GM12878 (cell line): ENCODE data around the gene G2E3. TPM values are rescaled to one million over a fixed set of nuclear protein-coding genes. Genes with fewer than 3 reads are reported as not detected.

ENCODE experiments used
- CBFB ChIP-seq: IDR thresholded peaks from 2 replicates; pipeline ENCODE4 v1.6.1; 2016; ENCODE audit warnings: antibody characterized with exemption, low read depth
- CEBPB ChIP-seq, 2 experiments: fragments of 150-350 bp in 1 of 2; IDR thresholded peaks; 2 replicates each; pipeline ENCODE4 v1.6.1; 2012 to 2014; ENCODE audit warnings: low read depth in 2 of 2, low read length in 2 of 2, borderline replicate concordance in 1 of 2, inconsistent platforms in 1 of 2
- DPF2 ChIP-seq: fragments of 450-650 bp; IDR thresholded peaks from 2 replicates; pipeline ENCODE4 v1.6.1; 2017; ENCODE audit warnings: mild to moderate bottlenecking
- HDAC6 ChIP-seq: fragments of 200-600 bp; sonication (generic); IDR thresholded peaks from one replicate; pipeline ENCODE4 v1.8.0; 2017; ENCODE audit warnings: antibody characterized with exemption; ENCODE audit not compliant: unreplicated experiment
- SMC3 ChIP-seq: IDR thresholded peaks from 2 replicates; pipeline ENCODE4 v1.6.1; 2011; ENCODE audit warnings: low read length, improper control_type of control experiment, borderline replicate concordance
- polyA plus RNA-seq, 11 experiments: library from polyadenylated mRNA; depleted of rRNA in 4 of 11; unstranded in 6 of 11; stranded (reverse) in 5 of 11; fragments of >200 nt; fragmentation: Nextera tagmentation in 4 of 11; fragmentation: Illumina TruSeq in 1 of 11; extraction: Ambion mirVana in 4 of 11; extraction: Trizol in 1 of 11; gene quantifications; 1 replicate in 1 of 11; 2 replicates in 10 of 11; pipeline versions ENCODE4 v1.2.1 to v1.2.3, GENCODE V29; 2011 to 2016; ENCODE audit warnings: inconsistent platforms in 2 of 11, missing spikeins in 2 of 11, low read depth in 1 of 11
- total RNA-seq, 4 experiments: library from RNA; depleted of rRNA in 3 of 4; stranded (reverse); fragments of >200 nt in 3 of 4; fragmentation: Illumina TruSeq in 1 of 4; extraction: Trizol in 1 of 4; gene quantifications; 2 replicates each; pipeline versions ENCODE4 v1.2.1 to v1.2.3, GENCODE V29; 2013 to 2021
- TF ChIP-seq, protein P1 (sequence below): IDR thresholded peaks from 2 replicates; pipeline ENCODE4 v1.6.1; 2012; ENCODE audit warnings: improper control_type of control experiment, low read depth, low read length; ENCODE audit not compliant: insufficient replicate concordance
- TF ChIP-seq, protein P2 (sequence below): fragments of 450-650 bp; IDR thresholded peaks from 2 replicates; pipeline ENCODE4 v1.6.1; 2016; ENCODE audit warnings: mild to moderate bottlenecking, moderate library complexity, borderline replicate concordance
- TF ChIP-seq, protein P3 (sequence below): IDR thresholded peaks from 2 replicates; pipeline ENCODE4 v1.6.1; 2012; ENCODE audit warnings: low read depth, low read length, improper control_type of control experiment
- TF ChIP-seq, protein P4 (sequence below): IDR thresholded peaks from 2 replicates; pipeline ENCODE4 v1.6.1; 2011; ENCODE audit warnings: borderline replicate concordance, low read depth, mild to moderate bottlenecking, moderate library complexity, mixed read lengths, low read length; ENCODE audit not compliant: insufficient read depth; ENCODE audit errors: extremely low read length

The G2E3 gene
- total and polyA plus RNA-seq, 10 of the 15 experiments (the other 5 are each of a cell fraction or from before 2014, with no cell fraction given): 10.0 to 38.0 (median 21.1) TPM

DNA sequence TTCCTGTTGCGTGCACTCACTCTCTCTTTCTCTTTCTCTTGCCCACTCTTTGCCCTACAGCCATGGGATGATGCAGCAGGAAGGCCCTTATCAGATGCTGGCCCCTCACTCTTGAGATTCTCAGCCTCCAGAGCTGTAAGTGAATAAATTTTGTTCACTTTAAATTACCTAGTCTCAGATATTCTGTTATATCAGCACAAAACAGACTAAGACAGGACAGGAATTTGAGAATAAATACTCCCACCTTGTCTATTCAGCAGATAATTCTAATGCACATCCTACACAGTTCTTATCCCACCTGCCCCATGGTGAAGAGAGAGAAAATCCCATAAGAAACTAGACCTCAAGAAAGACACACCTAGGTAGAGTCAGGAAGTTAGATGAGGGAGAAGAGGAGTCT is 25.8 kb upstream of the G2E3 start (continued):
- TF ChIP-seq, protein P1, sequence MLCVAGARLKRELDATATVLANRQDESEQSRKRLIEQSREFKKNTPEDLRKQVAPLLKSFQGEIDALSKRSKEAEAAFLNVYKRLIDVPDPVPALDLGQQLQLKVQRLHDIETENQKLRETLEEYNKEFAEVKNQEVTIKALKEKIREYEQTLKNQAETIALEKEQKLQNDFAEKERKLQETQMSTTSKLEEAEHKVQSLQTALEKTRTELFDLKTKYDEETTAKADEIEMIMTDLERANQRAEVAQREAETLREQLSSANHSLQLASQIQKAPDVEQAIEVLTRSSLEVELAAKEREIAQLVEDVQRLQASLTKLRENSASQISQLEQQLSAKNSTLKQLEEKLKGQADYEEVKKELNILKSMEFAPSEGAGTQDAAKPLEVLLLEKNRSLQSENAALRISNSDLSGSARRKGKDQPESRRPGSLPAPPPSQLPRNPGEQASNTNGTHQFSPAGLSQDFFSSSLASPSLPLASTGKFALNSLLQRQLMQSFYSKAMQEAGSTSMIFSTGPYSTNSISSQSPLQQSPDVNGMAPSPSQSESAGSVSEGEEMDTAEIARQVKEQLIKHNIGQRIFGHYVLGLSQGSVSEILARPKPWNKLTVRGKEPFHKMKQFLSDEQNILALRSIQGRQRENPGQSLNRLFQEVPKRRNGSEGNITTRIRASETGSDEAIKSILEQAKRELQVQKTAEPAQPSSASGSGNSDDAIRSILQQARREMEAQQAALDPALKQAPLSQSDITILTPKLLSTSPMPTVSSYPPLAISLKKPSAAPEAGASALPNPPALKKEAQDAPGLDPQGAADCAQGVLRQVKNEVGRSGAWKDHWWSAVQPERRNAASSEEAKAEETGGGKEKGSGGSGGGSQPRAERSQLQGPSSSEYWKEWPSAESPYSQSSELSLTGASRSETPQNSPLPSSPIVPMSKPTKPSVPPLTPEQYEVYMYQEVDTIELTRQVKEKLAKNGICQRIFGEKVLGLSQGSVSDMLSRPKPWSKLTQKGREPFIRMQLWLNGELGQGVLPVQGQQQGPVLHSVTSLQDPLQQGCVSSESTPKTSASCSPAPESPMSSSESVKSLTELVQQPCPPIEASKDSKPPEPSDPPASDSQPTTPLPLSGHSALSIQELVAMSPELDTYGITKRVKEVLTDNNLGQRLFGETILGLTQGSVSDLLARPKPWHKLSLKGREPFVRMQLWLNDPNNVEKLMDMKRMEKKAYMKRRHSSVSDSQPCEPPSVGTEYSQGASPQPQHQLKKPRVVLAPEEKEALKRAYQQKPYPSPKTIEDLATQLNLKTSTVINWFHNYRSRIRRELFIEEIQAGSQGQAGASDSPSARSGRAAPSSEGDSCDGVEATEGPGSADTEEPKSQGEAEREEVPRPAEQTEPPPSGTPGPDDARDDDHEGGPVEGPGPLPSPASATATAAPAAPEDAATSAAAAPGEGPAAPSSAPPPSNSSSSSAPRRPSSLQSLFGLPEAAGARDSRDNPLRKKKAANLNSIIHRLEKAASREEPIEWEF: no peak
- TF ChIP-seq, protein P2, sequence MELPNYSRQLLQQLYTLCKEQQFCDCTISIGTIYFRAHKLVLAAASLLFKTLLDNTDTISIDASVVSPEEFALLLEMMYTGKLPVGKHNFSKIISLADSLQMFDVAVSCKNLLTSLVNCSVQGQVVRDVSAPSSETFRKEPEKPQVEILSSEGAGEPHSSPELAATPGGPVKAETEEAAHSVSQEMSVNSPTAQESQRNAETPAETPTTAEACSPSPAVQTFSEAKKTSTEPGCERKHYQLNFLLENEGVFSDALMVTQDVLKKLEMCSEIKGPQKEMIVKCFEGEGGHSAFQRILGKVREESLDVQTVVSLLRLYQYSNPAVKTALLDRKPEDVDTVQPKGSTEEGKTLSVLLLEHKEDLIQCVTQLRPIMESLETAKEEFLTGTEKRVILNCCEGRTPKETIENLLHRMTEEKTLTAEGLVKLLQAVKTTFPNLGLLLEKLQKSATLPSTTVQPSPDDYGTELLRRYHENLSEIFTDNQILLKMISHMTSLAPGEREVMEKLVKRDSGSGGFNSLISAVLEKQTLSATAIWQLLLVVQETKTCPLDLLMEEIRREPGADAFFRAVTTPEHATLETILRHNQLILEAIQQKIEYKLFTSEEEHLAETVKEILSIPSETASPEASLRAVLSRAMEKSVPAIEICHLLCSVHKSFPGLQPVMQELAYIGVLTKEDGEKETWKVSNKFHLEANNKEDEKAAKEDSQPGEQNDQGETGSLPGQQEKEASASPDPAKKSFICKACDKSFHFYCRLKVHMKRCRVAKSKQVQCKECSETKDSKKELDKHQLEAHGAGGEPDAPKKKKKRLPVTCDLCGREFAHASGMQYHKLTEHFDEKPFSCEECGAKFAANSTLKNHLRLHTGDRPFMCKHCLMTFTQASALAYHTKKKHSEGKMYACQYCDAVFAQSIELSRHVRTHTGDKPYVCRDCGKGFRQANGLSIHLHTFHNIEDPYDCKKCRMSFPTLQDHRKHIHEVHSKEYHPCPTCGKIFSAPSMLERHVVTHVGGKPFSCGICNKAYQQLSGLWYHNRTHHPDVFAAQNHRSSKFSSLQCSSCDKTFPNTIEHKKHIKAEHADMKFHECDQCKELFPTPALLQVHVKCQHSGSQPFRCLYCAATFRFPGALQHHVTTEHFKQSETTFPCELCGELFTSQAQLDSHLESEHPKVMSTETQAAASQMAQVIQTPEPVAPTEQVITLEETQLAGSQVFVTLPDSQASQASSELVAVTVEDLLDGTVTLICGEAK: no peak
- TF ChIP-seq, protein P3, sequence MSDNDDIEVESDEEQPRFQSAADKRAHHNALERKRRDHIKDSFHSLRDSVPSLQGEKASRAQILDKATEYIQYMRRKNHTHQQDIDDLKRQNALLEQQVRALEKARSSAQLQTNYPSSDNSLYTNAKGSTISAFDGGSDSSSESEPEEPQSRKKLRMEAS: no peak
- TF ChIP-seq CEBPB (IDR thresholded peaks at IDR 0.05; ENCODE audit: borderline replicate concordance in 1 of 2, low read depth in 2 of 2, low read length in 2 of 2): no peak
- no peak for TF ChIP-seq SMC3
- no peak for TF ChIP-seq CBFB
- no peak for TF ChIP-seq HDAC6
- no peak for TF ChIP-seq DPF2
- TF ChIP-seq, protein P4, sequence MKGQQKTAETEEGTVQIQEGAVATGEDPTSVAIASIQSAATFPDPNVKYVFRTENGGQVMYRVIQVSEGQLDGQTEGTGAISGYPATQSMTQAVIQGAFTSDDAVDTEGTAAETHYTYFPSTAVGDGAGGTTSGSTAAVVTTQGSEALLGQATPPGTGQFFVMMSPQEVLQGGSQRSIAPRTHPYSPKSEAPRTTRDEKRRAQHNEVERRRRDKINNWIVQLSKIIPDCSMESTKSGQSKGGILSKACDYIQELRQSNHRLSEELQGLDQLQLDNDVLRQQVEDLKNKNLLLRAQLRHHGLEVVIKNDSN: no peak
